ENCODE data around the gene VSIR. TPM values are rescaled to one million over a fixed set of nuclear protein-coding genes. Genes with fewer than 3 reads are reported as not detected.

VSIR gene
- total RNA-seq, 2 donors from 2014 or later = 14.8 to 17.1 TPM

DNA sequence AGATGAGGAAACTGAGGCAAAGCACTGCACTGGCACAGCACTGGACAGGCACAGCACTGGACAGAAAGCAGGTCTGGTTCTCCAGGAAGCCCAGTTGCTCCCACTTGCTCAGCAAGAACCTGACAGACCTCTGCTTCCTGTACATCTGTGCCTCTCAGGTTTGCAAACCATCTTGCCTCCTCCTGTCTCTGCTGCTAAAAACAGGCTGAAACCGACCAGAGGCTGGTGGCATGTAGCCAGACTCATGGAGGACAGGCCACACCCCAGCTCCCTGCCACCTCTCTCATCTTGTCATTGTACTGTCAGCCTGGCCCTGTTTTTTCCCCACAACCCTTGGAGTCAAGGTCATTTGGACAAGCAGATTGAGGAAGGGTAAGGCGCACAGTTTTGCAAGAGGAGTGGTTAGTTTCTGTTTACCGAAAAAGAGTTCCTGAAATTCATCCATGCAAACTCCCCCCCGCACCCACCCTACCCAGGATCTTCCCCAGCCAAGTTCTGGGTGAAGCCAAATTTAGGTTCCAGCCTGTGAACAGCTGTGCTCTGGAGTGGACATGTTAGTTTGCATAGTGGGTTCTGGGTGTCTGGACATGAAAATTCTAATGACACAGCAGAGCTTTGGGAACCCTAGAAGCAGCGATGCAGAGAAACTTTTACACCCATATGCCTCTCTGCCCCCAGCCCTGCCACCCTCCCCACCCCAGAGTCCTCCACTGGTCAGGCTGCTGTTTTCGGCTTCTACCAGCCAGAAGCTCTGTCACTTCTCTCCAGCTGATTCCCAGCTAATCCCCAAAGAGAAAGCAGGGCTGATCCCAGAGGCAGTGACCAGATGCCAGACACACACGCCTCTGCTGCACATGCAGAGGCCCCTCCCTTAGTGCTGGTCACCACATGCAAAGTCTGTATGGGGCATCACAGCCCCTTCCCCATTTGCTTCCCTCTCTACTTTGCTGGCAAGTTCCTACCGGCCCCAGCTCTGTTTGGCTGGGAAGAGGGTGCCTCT is 45.3 kb downstream of the VSIR start:
- Histone ChIP-seq H3K4me3 (no peak overlapping the region), H3K27me3 (no peaks in the 10 kb centered on the region), H3K27ac (peak overlapping the region; percentile 2 to 72 (median 54)), H3K4me1 (peaks cover 25% of the 10 kb centered on the region), H3K9me3 (no peaks in the 10 kb centered on the region), H3K36me3 (replicated peaks in 1 of 2; ENCODE audit: insufficient read depth in 1 of 2, low read depth in 2 of 2) (no peaks in the 10 kb centered on the region)
- DNase-seq = peak; percentile 35 to 74 (median 54)
- WGBS, 2 donors = 38 to 47% methylated on average over 8 of the region's 8 CpGs
- TF ChIP-seq POLR2A (IDR thresholded peaks at IDR 0.05) = no peak
- TF ChIP-seq, protein P1, sequence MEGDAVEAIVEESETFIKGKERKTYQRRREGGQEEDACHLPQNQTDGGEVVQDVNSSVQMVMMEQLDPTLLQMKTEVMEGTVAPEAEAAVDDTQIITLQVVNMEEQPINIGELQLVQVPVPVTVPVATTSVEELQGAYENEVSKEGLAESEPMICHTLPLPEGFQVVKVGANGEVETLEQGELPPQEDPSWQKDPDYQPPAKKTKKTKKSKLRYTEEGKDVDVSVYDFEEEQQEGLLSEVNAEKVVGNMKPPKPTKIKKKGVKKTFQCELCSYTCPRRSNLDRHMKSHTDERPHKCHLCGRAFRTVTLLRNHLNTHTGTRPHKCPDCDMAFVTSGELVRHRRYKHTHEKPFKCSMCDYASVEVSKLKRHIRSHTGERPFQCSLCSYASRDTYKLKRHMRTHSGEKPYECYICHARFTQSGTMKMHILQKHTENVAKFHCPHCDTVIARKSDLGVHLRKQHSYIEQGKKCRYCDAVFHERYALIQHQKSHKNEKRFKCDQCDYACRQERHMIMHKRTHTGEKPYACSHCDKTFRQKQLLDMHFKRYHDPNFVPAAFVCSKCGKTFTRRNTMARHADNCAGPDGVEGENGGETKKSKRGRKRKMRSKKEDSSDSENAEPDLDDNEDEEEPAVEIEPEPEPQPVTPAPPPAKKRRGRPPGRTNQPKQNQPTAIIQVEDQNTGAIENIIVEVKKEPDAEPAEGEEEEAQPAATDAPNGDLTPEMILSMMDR (IDR thresholded peaks at IDR 0.05) = no peak
- intact Hi-C loops (cut with DNase I) = no loop called here
- ATAC-seq = peak; percentile 36

DNA sequence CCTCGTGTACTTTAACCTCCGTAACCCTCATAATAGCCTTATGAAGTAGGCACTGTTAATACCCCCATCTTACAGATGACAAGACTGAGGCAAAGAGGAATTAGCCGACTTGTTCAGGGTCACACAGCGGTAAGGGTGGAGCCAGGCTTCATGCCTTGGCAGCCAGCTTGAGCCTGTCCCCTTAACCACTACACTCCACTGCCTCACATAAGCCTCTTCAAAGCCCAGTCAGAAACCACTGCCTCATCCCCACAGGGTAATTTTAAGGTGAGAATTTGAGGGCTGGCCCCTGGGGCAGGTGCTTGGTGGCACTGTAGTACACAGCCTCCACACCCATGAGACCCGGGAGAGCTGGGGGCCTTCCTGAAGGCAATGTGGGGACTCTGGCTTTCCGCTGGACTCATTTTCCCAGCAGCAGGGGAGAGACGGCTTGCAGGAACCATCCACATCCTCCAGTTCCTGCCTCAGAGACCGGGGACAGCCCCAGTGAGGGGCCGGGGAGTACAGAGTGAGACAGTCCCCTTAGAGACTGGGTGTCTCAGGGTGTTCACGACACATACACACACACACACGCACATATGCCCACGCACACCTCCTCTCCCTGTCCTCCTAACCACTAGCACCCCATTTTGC is 46.1 kb downstream of the VSIR start:
- 59 to 66% methylated on average over 5 to 12 of the region's 12 CpGs for WGBS, 2 donors
- Histone ChIP-seq H3K27ac (peak overlapping the region; percentile 2 to 72 (median 54)), H3K4me1 (peaks cover 25% of the 10 kb centered on the region), H3K36me3 (replicated peaks in 1 of 2; ENCODE audit: insufficient read depth in 1 of 2, low read depth in 2 of 2) (no peaks in the 10 kb centered on the region), H3K27me3 (no peaks in the 10 kb centered on the region), H3K4me3 (no peak overlapping the region), H3K9me3 (no peaks in the 10 kb centered on the region)
- ATAC-seq (no peak), DNase-seq (no peak)
- TF ChIP-seq POLR2A (IDR thresholded peaks at IDR 0.05) = no peak
- intact Hi-C loops (cut with DNase I) = no loop called here

DNA sequence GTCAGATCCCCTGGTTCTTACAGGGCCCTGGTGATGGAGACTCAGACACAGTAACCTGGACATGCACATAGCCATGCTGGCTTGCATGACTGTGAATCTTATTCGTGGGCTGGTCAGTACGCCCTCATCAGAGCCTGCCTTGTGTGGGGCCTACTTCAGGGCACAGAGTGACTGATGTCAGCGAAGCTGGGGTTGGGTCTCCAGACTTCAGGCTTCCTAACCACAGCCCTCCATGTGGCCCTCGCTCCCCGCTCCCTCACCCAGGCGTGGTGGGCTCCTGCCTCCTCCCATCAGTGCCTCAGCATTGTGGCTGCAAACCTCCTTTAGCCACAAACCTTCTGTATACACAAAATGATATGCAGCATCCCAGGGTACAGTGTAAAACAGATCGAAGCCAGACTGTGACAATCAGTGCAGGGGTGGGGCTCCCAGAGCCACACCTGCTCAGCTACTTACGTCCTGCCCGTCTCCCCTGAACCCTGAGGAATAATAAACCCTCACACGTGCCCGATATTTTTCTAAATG is 46.7 kb downstream of the VSIR start:
- no peak overlapping the region for H3K4me3 ChIP-seq
- DNase-seq (no peak), ATAC-seq (no peak)
- H3K9me3 ChIP-seq = no peaks in the 10 kb centered on the region
- TF ChIP-seq, protein P1 (IDR thresholded peaks at IDR 0.05) = no peak
- TF ChIP-seq POLR2A (IDR thresholded peaks at IDR 0.05) = no peak
- H3K36me3 ChIP-seq (replicated peaks in 1 of 2; ENCODE audit: insufficient read depth in 1 of 2, low read depth in 2 of 2) = no peaks in the 10 kb centered on the region
- H3K4me1 ChIP-seq = peaks cover 25% of the 10 kb centered on the region
- no peaks in the 10 kb centered on the region for H3K27me3 ChIP-seq
- 68 to 69% methylated on average over 8 to 11 of the region's 11 CpGs for WGBS, 2 donors
- H3K27ac ChIP-seq = peak overlapping the region in 2 of 4 donors; percentile 44 to 72
- intact Hi-C loops (cut with DNase I) = no loop called here

DNA sequence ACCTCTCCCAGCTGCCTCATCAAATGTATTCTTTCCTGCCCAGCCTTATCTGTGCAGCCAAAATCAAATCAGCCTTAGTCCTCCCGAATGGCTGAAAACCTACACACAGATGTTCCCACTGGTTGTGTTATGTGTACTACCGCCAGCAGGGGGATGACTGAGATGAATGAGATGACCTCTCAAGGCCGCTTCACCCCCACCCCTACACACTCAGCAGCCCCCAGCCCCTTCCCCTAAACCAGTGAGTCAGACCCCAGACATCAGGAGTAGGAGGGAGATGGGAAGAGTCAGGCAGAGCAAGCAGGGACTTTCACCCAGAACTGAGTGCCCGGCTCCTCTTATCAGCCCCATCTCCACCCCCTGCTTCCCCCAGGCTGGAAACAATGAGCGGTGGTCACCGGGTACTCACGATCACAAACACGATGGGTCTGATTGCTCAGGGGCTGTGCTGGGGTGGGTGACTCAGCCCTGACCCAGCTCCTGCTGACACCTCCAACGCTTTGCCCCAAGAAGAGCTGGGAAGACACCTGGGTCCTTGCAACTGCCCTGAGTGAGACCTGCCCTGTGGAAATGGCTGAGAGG is 47.2 kb downstream of the VSIR start:
- H3K9me3 ChIP-seq = no peaks in the 10 kb centered on the region
- H3K27me3 ChIP-seq = no peaks in the 10 kb centered on the region
- H3K4me3 ChIP-seq = no peak overlapping the region
- no peak for DNase-seq
- H3K36me3 ChIP-seq (replicated peaks in 1 of 2; ENCODE audit: insufficient read depth in 1 of 2, low read depth in 2 of 2) = no peaks in the 10 kb centered on the region
- H3K4me1 ChIP-seq = peaks cover 25% of the 10 kb centered on the region
- no peak for ATAC-seq
- intact Hi-C loops (cut with DNase I) = no loop called here
- TF ChIP-seq, protein P1 (IDR thresholded peaks at IDR 0.05) = no peak
- TF ChIP-seq POLR2A (IDR thresholded peaks at IDR 0.05) = no peak
- 23 to 46% methylated on average over 3 to 9 of the region's 9 CpGs for WGBS, 2 donors
- no peak overlapping the region for H3K27ac ChIP-seq

DNA sequence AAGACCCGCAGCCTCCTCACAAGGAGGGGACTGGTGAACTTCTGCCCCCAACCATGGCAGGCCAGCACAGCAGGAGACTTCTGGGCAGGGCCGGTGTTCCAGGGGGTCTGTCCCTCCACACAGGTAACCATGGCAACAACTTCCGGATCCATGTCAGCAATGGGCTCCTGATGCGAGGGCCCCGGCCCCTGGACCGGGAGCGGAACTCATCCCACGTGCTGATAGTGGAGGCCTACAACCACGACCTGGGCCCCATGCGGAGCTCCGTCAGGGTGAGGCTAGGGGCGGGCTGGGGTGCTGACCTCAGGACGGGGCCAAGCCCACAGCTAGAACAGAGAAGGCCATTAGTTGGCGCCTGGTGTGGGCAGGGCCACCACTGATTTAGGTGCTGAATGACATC is 48.1 kb downstream of the VSIR start:
- TF ChIP-seq POLR2A (IDR thresholded peaks at IDR 0.05) = no peak
- TF ChIP-seq, protein P1 (IDR thresholded peaks at IDR 0.05) = no peak

More for the DNA sequence above, 48.1 kb downstream of the VSIR start:
- no peak overlapping the region for H3K4me3 ChIP-seq
- WGBS, 2 donors = 82 to 88% methylated on average over 10 to 12 of the region's 14 CpGs
- DNase-seq = no peak
- no peaks in the 10 kb centered on the region for H3K9me3 ChIP-seq
- peaks cover 25% of the 10 kb centered on the region for H3K4me1 ChIP-seq
- no peaks in the 10 kb centered on the region for H3K36me3 ChIP-seq (replicated peaks in 1 of 2; ENCODE audit: insufficient read depth in 1 of 2, low read depth in 2 of 2)
- H3K27me3 ChIP-seq = no peaks in the 10 kb centered on the region
- no peak for ATAC-seq
- intact Hi-C loops (cut with DNase I) = no loop called here
- H3K27ac ChIP-seq = no peak overlapping the region
